Uterus (tissue), 4 donors: Measurements from ENCODE around the gene CCDC81. TPM values are rescaled to one million over a fixed set of nuclear protein-coding genes. Genes with fewer than 3 reads are reported as not detected.

Experiments
- DNase-seq, 2 donors: peaks; one replicate each; pipeline ENCODE4 v3.0.0-alpha.2; 2019 to 2020
- H3K27ac ChIP-seq, 2 donors: fragments of 200-600 bp; sonication (generic); 1 replicate in 1 of 2; 2 replicates in 1 of 2; pipeline ENCODE4 v1.5.1; 2016 to 2018
- H3K27me3 ChIP-seq, 2 donors: fragments of 200-600 bp; sonication (generic); one replicate each; pipeline ENCODE4 v1.5.1; 2018 to 2019; ENCODE audit warnings: control low read depth in 1 of 2
- H3K36me3 ChIP-seq, 2 donors: fragments of 200-600 bp; sonication (generic); one replicate each; pipeline ENCODE4 v1.5.1; 2019; ENCODE audit warnings: control low read depth in 1 of 2
- H3K4me1 ChIP-seq, 2 donors: fragments of 200-600 bp; sonication (generic); one replicate each; pipeline ENCODE4 v1.5.1; 2018 to 2019; ENCODE audit warnings: control low read depth in 1 of 2
- H3K4me3 ChIP-seq, 2 donors: fragments of 200-600 bp; sonication (generic); 1 replicate in 1 of 2; 2 replicates in 1 of 2; pipeline ENCODE4 v1.5.1; 2018 to 2019; ENCODE audit warnings: mild to moderate bottlenecking in 1 of 2
- H3K9me3 ChIP-seq, 2 donors: fragments of 200-600 bp; sonication (generic); one replicate each; pipeline ENCODE4 v1.5.1; 2019; ENCODE audit warnings: control low read depth in 1 of 2
- POLR2A ChIP-seq, 2 donors: fragments of 450-650 bp; IDR thresholded peaks; one replicate each; pipeline ENCODE4 v1.6.1; 2016; ENCODE audit warnings: antibody characterized with exemption in 2 of 2, mild to moderate bottlenecking in 1 of 2, moderate library complexity in 1 of 2
- intact Hi-C: fragments of 100-400 bp; cut with DNase I; formaldehyde crosslinking; loops from one replicate; pipeline ENCODE4 v1.15.1; 2023; ENCODE audit warnings: low total_unique reads
- total RNA-seq, 4 donors: library from RNA; depleted of rRNA in 3 of 4; stranded (reverse); fragments of >200 nt in 3 of 4; gene quantifications; one replicate each; pipeline versions ENCODE4 v1.1.0 to v1.2.4, GENCODE V29; 2014 to 2023
- TF ChIP-seq, protein P1 (sequence below), 4 experiments: fragments of 200-600 bp in 2 of 4; fragments of 450-650 bp in 2 of 4; sonication (generic) in 2 of 4; IDR thresholded peaks; one replicate each; pipeline ENCODE4 v1.5.1; 2016 to 2019; ENCODE audit warnings: antibody characterized with exemption in 4 of 4, mild to moderate bottlenecking in 2 of 4, moderate library complexity in 1 of 4
- donor health status: DM: yes; HTN: yes; CAD: no.

CCDC81 gene
- total RNA-seq, 4 donors from 2014 or later = 0.59 to 9.2 (median 3.4) TPM; not detected in 1

DNA sequence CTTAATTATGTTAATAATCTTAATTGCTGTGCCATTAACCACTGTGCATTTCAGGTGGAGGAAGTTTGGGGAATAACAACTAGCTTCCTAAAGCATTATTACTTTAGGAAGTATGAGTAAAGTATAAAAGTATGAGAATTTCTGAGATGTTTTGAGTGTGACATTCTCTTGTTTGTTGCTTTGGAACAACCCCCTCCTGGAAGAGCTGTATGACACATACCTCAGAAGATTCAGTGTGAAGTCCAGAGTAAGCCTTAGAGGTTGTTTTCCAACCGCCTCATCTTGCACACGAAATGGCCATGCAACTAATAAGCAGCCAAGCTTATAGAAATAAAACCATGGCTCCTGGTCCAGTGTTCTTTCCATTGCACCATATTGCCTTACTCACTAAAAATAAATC is 21.7 kb downstream of the CCDC81 start:
- TF ChIP-seq POLR2A (IDR thresholded peaks at IDR 0.05) = no peak
- TF ChIP-seq, protein P1, sequence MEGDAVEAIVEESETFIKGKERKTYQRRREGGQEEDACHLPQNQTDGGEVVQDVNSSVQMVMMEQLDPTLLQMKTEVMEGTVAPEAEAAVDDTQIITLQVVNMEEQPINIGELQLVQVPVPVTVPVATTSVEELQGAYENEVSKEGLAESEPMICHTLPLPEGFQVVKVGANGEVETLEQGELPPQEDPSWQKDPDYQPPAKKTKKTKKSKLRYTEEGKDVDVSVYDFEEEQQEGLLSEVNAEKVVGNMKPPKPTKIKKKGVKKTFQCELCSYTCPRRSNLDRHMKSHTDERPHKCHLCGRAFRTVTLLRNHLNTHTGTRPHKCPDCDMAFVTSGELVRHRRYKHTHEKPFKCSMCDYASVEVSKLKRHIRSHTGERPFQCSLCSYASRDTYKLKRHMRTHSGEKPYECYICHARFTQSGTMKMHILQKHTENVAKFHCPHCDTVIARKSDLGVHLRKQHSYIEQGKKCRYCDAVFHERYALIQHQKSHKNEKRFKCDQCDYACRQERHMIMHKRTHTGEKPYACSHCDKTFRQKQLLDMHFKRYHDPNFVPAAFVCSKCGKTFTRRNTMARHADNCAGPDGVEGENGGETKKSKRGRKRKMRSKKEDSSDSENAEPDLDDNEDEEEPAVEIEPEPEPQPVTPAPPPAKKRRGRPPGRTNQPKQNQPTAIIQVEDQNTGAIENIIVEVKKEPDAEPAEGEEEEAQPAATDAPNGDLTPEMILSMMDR (IDR thresholded peaks at IDR 0.05) = no peak
- no peak for DNase-seq
- intact Hi-C loops = no loop called here
- Histone ChIP-seq H3K36me3 (no peaks in the 10 kb centered on the region), H3K4me3 (no peak overlapping the region), H3K4me1 (no peaks in the 10 kb centered on the region), H3K9me3 (no peaks in the 10 kb centered on the region), H3K27me3 (no peaks in the 10 kb centered on the region), H3K27ac (no peak overlapping the region)

DNA sequence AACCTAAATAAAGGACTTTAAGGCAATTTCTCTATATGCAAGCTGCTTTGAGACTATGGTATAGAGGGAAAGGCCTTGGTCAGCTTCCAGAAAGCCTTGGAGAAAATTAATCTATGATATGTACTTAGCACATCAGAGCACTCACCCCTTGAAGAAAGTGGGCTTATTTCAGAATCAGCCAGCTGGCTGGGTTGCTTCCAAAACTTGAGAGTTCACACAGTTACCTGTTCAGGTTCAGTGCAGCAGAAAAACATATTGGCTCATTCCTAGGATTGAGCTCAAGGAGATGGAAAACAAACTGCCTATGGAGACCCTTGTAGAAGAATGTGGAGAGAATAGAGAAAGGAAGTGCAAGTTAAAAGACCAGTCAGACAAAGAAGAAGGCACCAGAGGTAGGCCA is 22.7 kb downstream of the CCDC81 start:
- intact Hi-C loops = no loop called here
- H3K4me1 ChIP-seq = no peaks in the 10 kb centered on the region
- no peak overlapping the region for H3K4me3 ChIP-seq
- TF ChIP-seq, protein P1 (IDR thresholded peaks at IDR 0.05) = no peak
- no peak for TF ChIP-seq POLR2A (IDR thresholded peaks at IDR 0.05)
- H3K27ac ChIP-seq = no peak overlapping the region
- no peaks in the 10 kb centered on the region for H3K9me3 ChIP-seq
- no peaks in the 10 kb centered on the region for H3K36me3 ChIP-seq
- DNase-seq = no peak
- no peaks in the 10 kb centered on the region for H3K27me3 ChIP-seq

DNA sequence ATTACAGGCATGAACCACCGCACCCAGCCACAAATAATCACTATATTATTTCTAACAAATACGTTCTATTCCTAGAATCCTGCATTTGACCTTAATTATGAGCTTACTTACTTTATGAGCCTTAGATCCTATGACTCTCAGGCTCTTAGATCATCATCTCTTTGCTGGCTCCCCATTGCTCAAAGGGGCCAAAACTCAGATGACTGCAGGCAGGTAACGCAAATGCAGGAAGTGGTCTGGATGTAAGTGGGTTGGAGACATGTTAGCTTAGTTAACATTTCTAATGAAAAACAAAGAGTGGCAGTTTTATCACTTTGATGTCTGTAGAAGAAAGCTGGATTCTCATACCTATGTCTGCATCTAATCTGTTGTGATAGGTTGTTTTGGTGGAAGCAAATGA is 23.4 kb downstream of the CCDC81 start:
- intact Hi-C loops = no loop called here
- no peaks in the 10 kb centered on the region for H3K9me3 ChIP-seq
- no peak for DNase-seq
- no peaks in the 10 kb centered on the region for H3K27me3 ChIP-seq
- H3K4me1 ChIP-seq = no peaks in the 10 kb centered on the region
- H3K36me3 ChIP-seq = no peaks in the 10 kb centered on the region
- no peak overlapping the region for H3K4me3 ChIP-seq
- TF ChIP-seq, protein P1 (IDR thresholded peaks at IDR 0.05) = no peak
- TF ChIP-seq POLR2A (IDR thresholded peaks at IDR 0.05) = no peak
- no peak overlapping the region for H3K27ac ChIP-seq

DNA sequence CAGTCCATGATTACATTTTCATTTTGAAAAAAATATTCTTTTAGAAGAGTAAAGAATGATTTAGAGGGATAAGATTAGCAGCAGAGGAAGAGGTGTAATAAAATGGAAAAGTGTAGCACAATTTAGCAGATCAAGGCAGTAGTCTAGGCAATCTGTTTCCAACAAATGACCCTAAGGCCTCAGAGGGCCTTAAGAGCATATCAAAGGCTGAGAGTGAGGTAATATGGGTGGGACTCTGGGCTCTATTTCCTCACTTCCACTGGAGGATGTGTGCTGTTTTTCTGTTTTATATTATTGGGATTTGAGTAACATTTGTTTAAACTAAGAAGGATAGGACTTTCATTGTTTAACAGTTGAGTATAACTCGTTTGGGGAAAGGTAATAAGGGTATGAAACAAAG is 28.8 kb downstream of the CCDC81 start:
- no peak for DNase-seq
- no peak overlapping the region for H3K4me3 ChIP-seq
- H3K4me1 ChIP-seq = no peaks in the 10 kb centered on the region
- H3K27ac ChIP-seq = no peak overlapping the region
- TF ChIP-seq, protein P1 (IDR thresholded peaks at IDR 0.05) = no peak
- TF ChIP-seq POLR2A (IDR thresholded peaks at IDR 0.05) = no peak
- no peaks in the 10 kb centered on the region for H3K9me3 ChIP-seq
- H3K36me3 ChIP-seq = no peaks in the 10 kb centered on the region
- no peaks in the 10 kb centered on the region for H3K27me3 ChIP-seq
- intact Hi-C loops = no loop called here

DNA sequence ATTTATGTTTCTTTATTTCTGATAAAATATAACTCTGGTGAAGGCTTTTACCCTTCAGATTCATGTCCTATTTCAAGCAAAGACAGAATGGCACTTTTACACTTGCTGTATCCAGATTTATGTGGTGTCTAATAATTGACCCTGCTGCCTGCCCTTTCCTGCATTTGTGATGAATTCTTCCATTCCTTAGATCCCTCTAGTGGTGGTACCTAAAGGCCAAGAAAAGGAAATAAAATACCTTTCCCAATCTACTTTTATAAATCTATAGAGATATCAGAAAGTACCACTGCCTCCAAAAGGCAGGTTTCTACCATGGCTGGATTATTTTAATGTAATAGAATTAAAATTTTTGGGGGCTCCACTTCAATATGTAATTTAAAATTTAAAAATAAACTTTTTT is 34.2 kb downstream of the CCDC81 start:
- Histone ChIP-seq H3K4me3 (no peak overlapping the region), H3K4me1 (no peaks in the 10 kb centered on the region), H3K27me3 (no peaks in the 10 kb centered on the region), H3K36me3 (no peaks in the 10 kb centered on the region), H3K9me3 (no peaks in the 10 kb centered on the region), H3K27ac (no peak overlapping the region)
- DNase-seq = no peak
- TF ChIP-seq, protein P1 (IDR thresholded peaks at IDR 0.05) = no peak
- no peak for TF ChIP-seq POLR2A (IDR thresholded peaks at IDR 0.05)
- intact Hi-C loops = no loop called here
